GM10266 (cell line): Measurements from ENCODE around the gene UBL4B.
A peak's percentile ranks its signal among the peaks of the same experiment; 100 is the strongest.

ENCODE experiments used
- DNase-seq: peaks from one replicate; pipeline ENCODE4 v3.0.0; 2012; ENCODE audit errors: extremely low spot score
- TF ChIP-seq, protein P1 (sequence below): IDR thresholded peaks from 2 replicates; pipeline ENCODE4 v1.5.1; 2012; ENCODE audit warnings: mild to moderate bottlenecking, low read depth; ENCODE audit not compliant: control insufficient read depth, insufficient read depth; ENCODE audit errors: missing control alignments

UBL4B gene

DNA sequence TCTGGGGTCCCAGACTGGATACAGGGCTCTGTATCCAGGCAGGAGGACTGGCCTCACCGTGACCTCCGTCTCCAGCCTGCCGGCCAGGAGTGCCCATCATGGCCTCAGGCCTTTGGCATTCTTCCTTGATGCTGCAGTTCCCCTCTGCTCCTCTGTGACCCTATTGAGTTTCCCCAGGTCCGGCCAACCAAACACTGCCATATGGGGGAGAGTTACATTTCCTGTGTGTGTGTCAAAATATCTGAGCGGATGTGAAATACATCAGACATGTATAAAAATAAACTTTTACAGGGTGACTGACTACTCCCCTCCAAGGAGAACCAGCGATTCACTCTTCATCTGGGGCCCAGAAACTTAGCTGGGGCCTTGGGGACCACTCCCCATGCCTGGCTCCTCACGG is 10.2 kb upstream of the UBL4B start:
- DNase-seq, result peak; percentile 50
- TF ChIP-seq, protein P1, sequence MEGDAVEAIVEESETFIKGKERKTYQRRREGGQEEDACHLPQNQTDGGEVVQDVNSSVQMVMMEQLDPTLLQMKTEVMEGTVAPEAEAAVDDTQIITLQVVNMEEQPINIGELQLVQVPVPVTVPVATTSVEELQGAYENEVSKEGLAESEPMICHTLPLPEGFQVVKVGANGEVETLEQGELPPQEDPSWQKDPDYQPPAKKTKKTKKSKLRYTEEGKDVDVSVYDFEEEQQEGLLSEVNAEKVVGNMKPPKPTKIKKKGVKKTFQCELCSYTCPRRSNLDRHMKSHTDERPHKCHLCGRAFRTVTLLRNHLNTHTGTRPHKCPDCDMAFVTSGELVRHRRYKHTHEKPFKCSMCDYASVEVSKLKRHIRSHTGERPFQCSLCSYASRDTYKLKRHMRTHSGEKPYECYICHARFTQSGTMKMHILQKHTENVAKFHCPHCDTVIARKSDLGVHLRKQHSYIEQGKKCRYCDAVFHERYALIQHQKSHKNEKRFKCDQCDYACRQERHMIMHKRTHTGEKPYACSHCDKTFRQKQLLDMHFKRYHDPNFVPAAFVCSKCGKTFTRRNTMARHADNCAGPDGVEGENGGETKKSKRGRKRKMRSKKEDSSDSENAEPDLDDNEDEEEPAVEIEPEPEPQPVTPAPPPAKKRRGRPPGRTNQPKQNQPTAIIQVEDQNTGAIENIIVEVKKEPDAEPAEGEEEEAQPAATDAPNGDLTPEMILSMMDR, result no peak

DNA sequence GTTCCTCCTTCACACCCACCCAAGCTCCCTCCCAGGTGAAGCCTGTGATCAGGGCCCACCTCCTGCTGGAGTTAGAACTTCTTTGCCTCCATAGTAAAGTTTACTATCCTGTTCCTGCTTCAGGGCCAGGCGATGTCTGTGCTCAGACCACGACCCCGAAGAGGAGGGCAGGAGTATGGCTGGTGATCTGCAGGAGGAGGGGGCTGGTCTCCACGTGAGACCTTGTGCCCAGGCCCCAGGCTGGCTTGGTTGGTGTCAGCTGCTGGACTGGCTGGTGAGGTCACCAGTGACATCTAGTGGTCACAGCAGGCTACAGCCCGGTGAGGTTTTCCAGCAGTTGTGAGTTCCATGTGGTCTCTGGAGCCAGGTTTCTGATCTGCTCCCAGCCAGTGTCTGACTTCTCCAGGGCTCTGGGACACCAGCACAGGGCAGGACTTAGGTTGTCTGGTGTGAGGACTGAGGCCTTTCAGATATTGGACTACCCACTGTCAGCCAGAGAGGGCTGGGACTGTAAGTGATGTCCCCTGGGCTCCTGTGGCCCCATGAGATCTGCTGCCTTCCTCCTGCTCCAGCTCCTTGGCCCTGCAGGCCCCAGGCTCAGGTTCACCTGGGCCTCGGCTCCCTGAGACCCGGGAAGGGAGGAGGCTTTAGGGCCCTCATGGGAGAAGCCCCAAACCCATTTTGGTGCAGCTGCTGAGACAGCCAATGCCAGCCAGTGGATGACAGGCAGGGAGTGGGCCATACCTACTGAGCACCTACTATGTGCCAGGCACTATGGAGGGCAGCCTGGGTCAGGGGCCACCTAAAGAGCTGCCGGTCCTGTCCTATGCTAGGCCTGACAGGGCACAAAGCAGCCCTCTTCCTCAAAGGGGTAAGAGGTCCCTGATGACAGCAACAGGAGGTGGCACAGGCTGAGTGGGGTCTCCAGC is 6.0 kb upstream of the UBL4B start:
- DNase-seq, result peak; percentile 80
- TF ChIP-seq, protein P1, result peak; percentile 95

DNA sequence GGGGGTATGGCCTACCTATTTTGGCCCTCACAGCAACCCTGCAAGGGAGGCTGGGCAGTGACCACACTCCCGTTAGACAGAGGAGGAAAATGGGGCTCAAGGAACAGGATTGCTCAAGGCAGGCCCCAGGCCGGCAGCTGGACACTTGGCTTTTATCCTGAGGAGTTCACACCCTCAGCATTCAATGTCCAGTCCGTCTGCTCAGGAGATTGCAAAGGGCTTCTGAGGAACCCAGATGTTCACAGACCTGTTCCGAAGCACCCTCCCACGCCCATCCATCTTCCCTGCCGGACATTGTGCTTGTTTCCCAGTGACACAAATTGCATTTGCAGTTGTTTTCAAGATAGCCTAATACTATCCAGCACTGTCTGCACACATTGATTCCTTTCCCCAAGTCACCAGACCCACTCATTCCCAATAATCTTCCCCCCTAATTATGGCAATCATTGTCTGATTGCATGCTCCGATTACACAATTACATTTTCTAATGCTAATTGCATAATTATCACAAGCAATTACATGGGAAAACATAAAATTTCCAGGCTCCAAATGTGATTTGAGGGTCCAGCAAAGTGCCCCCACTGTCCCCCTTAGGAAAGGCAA is 4.3 kb upstream of the UBL4B start:
- TF ChIP-seq, protein P1, result no peak
- DNase-seq, result no peak

GRCh38 chr1:110111081-110111480 is 1.2 kb upstream of the UBL4B start:
- TF ChIP-seq, protein P1, result no peak
- DNase-seq, result no peak

- no peak for DNase-seq
- TF ChIP-seq, protein P1, result no peak
These were observed 413 bp downstream of the UBL4B start for GRCh38 chr1:110112656-110113055.

GRCh38 chr1:110113551-110113950 is 1.3 kb downstream of the UBL4B start:
- DNase-seq, result no peak
- TF ChIP-seq, protein P1, result no peak

- TF ChIP-seq, protein P1, result no peak
- DNase-seq, result no peak
These were observed 1.9 kb downstream of the UBL4B start for GRCh38 chr1:110114173-110114572.
